ACHN (cell line): ENCODE data around the gene WASHC2A.
A peak's percentile ranks its signal among the peaks of the same experiment; 100 is the strongest.
"Not testable (repeated sequence)": the region's sequence is repeated elsewhere in the genome, so short reads cannot be mapped to it uniquely, and the experiment has no call there.

Source experiments
- DNase-seq: peaks from one replicate; pipeline ENCODE4 v3.0.0-alpha.2; 2015
- in situ Hi-C: cut with HindIII; loops from 2 replicates; pipeline ENCODE4 v1.10.0; 2017; ENCODE audit warnings: low sequenced_read_pairs, low pct_ligation_motif_present, low pct_unique_long_range_greater_than_20kb

The WASHC2A gene

GRCh38 chr10:50127770-50128292 is 60.1 kb downstream of the WASHC2A start:
- DNase-seq, in situ Hi-C loops: not testable (repeated sequence)

GRCh38 chr10:50131245-50131965 is 63.7 kb downstream of the WASHC2A start:
- in situ Hi-C loops = not testable (repeated sequence)

GRCh38 chr10:50132322-50132721 is 64.6 kb downstream of the WASHC2A start:
- in situ Hi-C loops, DNase-seq: not testable (repeated sequence)

More at GRCh38 chr10:50131245-50131965, 63.7 kb downstream of the WASHC2A start:
- not testable (repeated sequence) for DNase-seq

- in situ Hi-C loops, DNase-seq: not testable (repeated sequence)
Measured at GRCh38 chr10:50132841-50133240, 65.1 kb downstream of the WASHC2A start.

- in situ Hi-C loops, DNase-seq: not testable (repeated sequence)
Measured at GRCh38 chr10:50143512-50144174, 75.9 kb downstream of the WASHC2A start.

- in situ Hi-C loops, DNase-seq: not testable (repeated sequence)
Measured at GRCh38 chr10:50145575-50145974, 77.8 kb downstream of the WASHC2A start.

- in situ Hi-C loops = no loop called here
- no peak for DNase-seq
Measured at GRCh38 chr10:50152792-50153272, 85.1 kb downstream of the WASHC2A start.

GRCh38 chr10:50157868-50158267 is 90.1 kb downstream of the WASHC2A start:
- DNase-seq, in situ Hi-C loops: not testable (repeated sequence)

GRCh38 chr10:50159856-50160255 is 92.1 kb downstream of the WASHC2A start:
- DNase-seq, in situ Hi-C loops: not testable (repeated sequence)

GRCh38 chr10:50165038-50165437 is 97.3 kb downstream of the WASHC2A start:
- in situ Hi-C loops, DNase-seq: not testable (repeated sequence)

- DNase-seq, in situ Hi-C loops: not testable (repeated sequence)
Measured at GRCh38 chr10:50167833-50168232, 100.1 kb downstream of the WASHC2A start.

- DNase-seq = peak; percentile 5
- in situ Hi-C loops = not testable (repeated sequence)
Measured at GRCh38 chr10:50169506-50169905, 101.8 kb downstream of the WASHC2A start.

- in situ Hi-C loops = not testable (repeated sequence)
- peak; percentile 31 for DNase-seq
Measured at GRCh38 chr10:50174788-50175525, 107.2 kb downstream of the WASHC2A start.
